Jurkat, Clone E6-1 (cell line): ENCODE data around the gene SCMH1.
"Not testable (repeated sequence)": the region's sequence is repeated elsewhere in the genome, so short reads cannot be mapped to it uniquely, and the experiment has no call there.

Experiments
- DNase-seq: peaks from one replicate; pipeline ENCODE4 v3.0.0-alpha.2; 2011; ENCODE audit warnings: low read depth, low spot score
- H3K4me3 ChIP-seq: 2 replicates; pipeline ENCODE4 v1.5.1; 2011; ENCODE audit warnings: mild to moderate bottlenecking, low read length, control low read depth, moderate library complexity

The SCMH1 gene

DNA sequence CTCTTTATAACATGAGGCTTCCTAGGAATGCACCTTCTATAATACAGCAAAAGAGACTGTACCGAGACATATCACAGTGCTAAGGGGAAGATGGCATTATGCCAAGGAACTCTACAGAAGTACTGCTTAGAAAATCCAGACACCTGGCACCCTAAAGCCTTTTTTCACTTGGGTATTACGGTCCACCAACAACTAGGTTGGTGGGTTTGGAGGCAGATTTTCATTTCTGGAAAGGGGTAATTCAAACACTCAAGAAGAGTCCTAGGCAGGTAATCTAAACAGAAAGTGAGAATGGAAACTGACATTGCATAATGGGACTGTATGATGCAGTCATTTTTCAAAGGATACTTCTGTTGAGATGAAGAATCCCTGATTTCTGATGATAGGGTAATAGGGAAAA, 19.6 kb downstream of the SCMH1 start:
- DNase-seq: no peak
- H3K4me3 ChIP-seq: no peak overlapping the region

DNA sequence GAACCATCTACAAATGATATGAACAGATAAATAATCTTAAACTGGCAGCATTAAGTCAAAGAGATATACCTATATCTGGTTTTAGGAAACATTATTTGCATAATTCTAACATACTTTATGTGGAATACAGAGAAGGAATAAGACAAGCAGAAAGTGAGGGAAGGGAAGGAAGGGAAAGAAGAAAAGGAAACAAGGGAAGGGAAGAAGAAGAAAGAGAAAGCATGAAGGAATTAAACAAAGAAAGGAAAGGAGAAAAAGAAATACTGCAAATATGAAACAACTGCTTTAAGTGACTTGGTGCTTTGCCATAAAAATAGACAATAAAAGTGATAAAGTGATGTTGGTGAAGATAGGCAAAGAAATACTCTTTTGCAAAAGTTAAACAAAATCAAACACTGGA, 20.1 kb downstream of the SCMH1 start:
- DNase-seq: no peak
- no peak overlapping the region for H3K4me3 ChIP-seq

DNA sequence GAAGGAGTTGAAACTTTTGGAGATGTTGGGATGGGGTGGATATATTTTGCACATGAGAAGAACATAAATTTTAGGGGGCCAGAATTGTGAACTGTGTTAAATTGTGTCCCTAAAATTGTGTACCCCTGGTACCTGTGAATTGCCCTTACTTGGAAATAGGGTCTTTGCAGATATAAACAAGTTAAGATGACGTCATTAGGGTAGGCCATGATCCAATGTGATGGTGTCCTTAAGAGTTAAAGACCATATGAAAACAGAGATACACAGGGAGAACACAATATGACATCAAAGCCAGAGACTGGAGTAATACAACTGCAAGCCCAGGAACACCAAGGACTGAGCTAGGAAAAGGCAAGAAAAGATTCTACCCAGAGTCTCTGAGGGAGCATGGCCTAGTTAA, 24.0 kb downstream of the SCMH1 start:
- no peak overlapping the region for H3K4me3 ChIP-seq
- DNase-seq: no peak

DNA sequence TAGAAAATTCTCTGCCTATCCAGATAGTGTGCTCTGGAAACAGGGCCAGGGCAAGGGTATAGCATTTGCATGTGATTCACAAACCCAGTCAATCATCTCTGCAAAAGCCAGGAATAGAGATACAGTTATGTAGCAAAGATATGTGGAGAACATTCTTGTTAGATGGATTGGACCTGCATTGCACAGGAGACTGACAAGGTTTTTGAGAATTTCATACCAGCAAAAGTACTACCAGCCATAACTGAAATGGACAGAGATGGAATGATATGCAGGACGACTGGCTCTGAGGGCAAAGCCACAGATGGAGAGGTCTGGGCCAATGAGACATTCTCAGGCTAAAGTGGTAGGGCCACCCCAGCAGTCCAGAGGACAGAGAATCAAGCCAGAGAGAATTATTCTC, 24.7 kb downstream of the SCMH1 start:
- no peak overlapping the region for H3K4me3 ChIP-seq
- DNase-seq: no peak

DNA sequence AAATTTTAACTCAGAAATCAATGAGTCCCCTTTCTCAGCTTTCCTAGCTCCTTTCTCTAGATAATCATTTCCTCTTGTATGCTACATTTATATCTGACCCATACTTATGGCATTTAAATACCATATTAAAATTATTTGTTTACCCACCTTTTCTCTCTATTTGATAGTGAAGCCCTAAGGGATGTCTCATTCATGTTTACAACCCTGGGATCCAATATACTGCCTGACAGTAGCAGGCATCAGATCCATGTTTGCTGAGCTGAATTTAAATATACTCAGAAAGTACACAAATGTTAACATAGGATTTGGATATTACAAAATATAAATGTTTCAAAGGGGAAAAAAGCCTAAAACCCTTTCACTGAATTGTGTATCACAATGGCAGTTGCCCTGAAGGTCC, 26.5 kb downstream of the SCMH1 start:
- DNase-seq: no peak

DNA sequence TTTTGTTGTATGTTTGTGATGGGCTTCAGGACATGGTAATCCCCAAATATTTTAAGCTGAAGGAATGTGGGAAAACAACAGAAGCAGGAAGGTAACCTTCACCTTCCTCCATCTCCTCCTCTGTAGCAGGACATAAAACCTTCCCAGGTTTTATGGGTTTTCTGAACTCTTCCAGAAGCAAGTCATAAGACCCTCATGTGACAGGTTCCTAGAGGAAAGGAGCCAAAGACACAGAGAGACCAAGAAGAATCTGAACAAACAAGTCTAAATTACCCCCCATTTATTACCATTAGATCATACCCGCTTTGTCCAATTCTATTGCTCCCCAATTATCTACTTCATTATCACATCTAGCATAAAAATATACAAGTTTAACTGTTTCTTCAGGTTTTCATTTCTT, 28.8 kb downstream of the SCMH1 start:
- DNase-seq: no peak
- H3K4me3 ChIP-seq: no peak overlapping the region

More for the DNA sequence above, 26.5 kb downstream of the SCMH1 start:
- no peak overlapping the region for H3K4me3 ChIP-seq

DNA sequence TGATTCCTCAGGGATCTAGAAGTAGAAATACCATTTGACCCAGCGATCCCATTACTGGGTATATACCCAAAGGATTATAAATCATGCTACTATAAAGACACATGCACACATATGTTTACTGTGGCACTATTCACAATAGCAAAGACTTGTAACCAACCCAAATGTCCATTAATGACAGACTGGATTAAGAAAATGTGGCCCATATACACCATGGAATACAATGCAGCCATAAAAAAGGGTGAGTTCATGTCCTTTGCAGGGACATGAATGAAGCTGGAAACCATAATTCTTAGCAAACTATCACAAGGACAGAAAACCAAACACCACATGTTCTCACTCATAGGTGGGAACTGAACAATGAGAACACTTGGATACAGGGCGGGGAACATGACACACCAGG, 30.5 kb downstream of the SCMH1 start:
- not testable (repeated sequence) for H3K4me3 ChIP-seq, DNase-seq

DNA sequence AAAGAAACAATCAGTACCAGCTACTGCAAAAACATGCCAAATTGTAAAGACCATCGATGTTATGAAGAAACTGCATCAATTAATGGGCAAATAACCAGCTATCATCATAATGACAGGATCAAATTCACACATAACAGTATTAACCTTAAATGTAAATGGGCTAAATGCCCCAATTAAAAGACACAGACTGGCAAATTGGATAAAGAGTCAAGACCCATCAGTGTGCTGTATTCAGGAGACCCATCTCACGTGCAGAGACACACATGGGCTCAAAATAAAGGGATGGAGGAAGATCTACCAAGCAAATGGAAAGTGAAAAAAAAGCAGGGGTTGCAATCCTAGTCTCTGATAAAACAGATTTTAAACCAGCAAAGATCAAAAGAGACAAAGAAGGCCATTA, 35.1 kb downstream of the SCMH1 start:
- DNase-seq, H3K4me3 ChIP-seq: not testable (repeated sequence)

DNA sequence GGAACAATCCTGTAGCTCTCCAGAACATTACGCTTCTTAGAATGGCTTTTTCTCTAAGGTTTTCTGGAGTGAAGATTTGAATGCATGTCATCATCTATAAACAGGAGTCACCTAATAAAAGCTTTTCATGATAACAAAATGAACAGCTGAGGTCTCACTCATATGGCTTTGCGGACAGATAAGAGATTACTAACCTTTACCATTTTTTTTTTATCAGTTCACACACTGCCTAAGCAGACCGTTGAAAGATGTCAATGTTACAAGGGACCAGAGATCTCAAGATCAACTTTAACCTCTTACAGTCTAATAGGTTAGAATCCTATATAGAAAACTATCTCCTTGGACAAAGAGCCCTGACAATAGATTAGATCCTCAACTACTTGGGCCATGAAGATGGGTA, 41.4 kb downstream of the SCMH1 start:
- DNase-seq: no peak
- no peak overlapping the region for H3K4me3 ChIP-seq

DNA sequence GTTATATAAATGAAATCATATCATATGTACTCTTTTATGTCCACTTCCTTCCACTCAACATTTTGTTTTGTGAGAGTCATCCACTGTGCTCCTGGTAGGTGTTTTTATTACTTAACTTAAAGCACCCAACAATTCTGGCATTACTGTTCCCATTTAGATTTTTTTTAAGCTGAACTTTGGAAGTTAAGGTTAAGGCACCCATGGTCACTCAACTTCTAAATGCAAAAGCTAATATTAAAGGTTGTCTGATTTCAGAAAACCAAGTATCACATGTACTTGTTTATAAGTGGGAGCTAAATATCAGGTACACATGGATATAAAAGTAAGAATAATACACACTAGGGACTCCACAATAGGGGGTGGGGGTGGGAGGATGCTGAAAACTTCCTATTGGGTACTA, 42.7 kb downstream of the SCMH1 start:
- DNase-seq: no peak
- H3K4me3 ChIP-seq: no peak overlapping the region

DNA sequence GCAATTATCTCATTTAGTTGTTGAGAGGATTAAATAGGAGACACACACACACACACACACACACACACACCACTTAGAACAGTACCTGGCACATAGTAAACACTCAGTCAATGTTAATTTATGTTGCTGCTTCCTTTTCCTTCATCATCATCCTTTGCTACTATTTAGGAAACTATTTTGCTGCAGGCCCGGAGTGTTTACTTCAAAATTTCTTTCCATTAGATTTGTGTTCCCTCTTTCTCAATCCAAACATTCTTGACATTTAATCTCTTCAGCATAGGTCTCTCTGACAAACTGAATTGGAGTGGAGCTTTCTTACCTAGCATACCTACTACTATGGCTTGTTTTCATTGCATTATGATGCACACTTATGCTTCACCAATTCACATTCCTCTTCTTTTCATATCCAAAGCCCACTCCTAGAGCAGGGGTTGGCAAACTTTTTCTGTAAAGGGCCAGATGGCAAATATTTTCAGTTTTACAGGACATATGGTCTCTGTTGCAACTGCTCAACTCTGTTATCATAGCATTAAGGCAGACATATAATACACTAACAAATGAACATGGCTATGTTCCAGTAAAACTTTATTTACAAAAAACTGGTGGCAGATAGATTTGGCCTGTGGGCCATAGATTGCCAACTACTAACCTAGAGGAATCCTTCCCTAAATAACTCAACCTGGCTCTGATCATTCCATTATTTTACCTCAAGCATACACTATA, 49.5 kb downstream of the SCMH1 start:
- DNase-seq: no peak
- no peak overlapping the region for H3K4me3 ChIP-seq

DNA sequence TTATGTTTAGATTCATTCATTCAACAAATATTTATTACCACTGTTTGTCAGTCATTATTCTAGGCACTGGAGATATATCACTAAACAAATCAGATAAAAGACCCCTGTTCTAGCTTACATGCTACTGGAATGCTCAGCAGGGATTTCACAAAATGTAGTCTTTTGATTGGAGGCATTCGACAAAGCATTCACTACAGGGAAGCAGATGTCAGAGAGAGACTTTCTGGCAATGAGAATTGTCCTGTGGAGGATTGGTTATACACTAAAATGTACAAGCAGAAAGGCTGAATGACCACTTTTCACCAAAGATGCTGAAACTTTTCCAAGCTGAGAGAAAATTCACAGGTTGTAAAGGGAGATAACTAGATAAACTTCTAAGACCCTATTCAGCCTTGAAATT, 57.7 kb downstream of the SCMH1 start:
- H3K4me3 ChIP-seq: no peak overlapping the region
- DNase-seq: no peak

DNA sequence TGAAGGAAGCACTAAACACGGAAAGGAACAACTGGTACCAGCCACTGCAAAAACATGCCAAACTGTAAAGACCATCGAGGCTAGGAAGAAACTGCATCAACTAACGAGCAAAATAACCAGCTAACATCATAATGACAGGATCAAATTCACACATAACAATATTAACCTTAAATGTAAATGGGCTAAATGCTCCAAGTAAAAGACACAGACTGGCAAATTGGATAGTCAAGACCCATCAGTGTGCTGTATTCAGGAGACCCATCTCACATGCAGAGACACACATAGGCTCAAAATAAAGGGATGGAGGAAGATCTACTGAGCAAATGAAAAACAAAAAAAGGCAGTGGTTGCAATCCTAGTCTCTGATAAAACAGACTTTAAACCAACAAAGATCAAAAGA, 63.9 kb downstream of the SCMH1 start:
- not testable (repeated sequence) for H3K4me3 ChIP-seq

DNA sequence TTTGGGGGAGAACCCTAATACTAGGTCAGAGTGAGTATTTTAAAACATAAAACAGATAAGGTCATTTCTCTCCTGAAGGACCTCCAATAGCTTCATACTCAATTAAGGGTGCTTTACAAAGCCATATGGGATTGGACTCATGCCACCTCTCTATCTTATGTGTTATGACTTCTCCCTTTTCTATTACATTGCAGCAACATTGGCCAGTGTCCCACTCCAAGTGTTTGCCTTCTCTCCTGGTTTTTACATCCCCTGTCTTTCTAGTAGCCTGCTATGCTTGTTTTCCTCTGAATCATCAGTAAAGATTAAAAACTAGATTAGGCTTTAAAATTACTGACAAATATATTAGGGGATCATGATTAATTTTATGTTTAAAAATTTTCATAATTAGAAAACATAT, 66.6 kb downstream of the SCMH1 start:
- no peak overlapping the region for H3K4me3 ChIP-seq
- DNase-seq: no peak

More for the DNA sequence above, 63.9 kb downstream of the SCMH1 start:
- DNase-seq: not testable (repeated sequence)

DNA sequence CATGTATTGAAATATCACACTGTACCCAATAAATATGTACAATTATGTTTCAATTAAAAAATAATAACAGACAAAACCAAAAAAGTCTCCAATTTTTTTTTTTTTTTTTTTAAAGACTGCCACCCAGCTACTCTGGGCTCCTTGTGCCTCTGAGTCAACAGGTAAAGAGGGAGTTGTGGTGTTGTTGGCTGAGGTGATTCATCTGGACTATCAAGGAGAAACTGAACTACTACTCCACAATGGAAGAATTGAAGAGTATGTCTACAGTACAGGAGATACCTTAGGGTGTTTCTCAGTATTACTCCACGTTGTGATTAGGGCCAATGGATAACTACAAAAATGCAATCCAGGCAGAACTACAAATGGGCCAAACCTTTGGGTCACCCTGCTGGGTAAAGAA, 67.9 kb downstream of the SCMH1 start:
- no peak overlapping the region for H3K4me3 ChIP-seq
- DNase-seq: no peak

DNA sequence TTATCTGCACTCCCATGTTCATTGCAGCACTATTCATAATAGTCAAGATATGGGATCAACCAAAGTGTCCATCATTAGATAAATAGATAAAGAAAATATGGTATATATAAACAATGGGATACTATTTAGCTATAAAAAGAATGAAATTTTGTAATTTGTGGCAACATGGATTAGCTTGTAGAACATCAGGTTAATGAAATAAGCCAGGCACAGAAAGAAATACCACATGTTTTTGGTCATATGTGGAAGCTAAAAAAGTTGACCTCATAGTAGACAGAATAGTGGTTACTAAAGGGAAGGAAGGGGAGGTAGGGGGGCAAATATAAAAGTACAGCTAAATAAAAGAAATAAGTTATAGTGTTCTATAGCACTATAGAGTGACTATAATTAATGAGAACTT, 68.5 kb downstream of the SCMH1 start:
- no peak for DNase-seq
- H3K4me3 ChIP-seq: no peak overlapping the region

DNA sequence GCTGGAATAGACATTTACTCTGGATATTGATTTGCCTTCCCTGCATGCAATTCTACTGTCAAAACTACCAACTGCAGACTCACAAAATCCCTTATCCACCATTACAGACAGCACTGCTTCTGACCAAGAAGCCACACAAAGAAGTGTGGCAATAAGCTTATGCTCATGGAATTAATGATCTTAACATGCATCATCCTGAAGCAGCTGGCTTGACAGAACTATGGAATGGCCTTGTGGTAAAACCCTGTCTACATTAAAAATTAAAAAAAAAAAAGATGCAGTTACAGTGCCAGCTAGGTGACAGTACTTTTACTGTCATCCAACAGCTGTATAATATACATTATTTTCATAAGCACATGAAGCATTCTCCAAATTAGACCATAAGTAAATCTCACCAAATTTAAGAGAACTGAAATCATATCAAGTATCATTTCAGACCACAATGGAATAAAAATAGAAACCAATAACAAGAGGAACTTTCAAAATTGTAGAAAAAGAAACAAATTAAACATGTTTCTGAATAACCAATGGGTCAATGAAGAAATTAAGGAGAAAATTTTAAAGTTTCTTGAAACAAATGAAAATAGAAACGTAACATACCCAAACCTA, 70.7 kb downstream of the SCMH1 start:
- no peak for DNase-seq
- H3K4me3 ChIP-seq: no peak overlapping the region

DNA sequence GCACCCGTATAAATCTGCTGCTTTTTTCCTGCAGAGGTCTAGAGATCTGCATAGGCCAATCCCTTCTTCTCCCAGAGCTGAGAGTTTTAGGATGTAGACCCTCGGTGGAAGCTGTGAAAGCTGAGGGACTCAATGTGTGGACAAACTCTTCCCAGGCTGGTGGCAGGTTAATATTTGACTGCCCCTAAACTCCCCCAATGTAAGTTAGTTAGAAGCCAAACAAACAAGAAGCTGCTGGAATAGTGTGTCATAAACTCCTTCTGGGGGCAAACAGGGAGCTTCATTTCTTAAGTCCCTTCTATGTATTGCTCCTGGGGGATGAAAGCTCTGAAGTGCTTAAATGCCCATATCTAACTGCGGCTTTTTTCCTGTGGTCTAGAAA, 72.3 kb downstream of the SCMH1 start:
- no peak overlapping the region for H3K4me3 ChIP-seq
- no peak for DNase-seq

DNA sequence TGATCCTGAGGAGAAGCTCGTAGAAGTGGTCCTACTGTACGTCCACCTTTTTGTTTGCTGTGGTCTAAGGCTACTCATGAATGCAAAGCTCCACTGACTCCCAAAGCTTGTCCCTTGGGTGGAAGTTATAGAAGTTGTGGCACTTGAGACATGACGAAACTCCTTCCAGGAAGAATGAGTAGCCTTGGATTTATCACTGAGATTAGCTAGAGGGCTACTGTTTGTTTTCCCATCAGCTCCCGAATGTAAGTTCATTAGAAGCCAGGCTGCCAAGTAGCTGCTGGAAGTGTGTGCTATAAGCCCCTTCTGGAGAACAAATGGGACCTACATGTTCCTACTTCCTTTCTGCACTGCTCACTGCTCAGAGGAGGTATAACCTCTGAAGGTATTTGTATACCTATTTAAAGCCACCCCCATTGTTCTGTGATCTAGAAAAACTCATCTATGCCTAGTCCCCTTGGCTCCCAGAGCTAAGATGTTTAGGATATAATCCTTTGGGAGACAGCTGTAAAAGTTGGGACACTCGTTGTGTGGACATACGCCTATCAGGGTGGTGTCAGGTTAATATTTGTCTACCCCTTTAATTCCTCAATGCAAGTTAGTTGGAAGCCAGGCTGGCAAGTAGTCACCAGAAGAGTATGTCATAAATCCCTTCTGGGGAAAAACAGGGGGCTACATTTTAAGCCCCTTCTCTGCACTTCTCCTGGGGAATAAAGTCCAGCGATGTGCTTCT, 72.9 kb downstream of the SCMH1 start:
- no peak overlapping the region for H3K4me3 ChIP-seq
- no peak for DNase-seq

DNA sequence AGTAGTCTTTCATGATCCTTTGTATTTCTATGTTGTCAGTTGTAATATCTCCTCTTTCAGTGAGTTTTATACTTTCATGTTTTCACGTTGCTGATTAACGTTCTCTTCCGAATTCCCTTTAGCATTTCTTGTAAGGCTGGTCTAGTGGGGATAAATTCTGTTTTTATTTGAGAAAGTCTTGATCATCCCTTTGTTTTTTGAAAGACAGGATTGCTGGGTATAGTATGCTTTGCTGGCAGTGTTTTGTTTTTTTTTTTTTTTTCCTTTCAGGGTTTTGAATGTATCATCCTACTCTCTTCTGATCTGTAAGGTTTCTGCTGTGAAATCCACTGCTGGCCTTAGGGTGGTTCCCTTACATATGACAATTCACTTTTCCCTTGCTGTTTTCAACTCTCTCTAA, 74.4 kb downstream of the SCMH1 start:
- DNase-seq: no peak

DNA sequence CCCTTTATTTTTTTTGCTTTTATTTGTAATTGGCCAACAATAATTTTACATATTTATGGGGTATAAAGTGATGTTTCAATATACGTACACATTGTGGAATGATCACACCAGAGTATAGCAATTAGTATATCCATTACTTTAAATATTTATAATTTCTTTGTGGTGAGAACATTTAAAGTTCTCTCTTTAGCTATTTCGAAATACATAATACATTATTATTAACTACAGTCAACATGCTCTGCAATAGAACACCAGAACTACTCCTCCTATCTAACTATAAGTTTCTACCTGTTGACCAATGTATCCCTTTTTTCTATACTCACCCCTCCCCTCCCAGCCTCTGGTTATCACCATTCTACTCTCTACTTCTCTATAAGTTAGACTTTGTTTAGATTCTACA, 77.4 kb downstream of the SCMH1 start:
- H3K4me3 ChIP-seq: no peak overlapping the region
- DNase-seq: no peak

More for the DNA sequence above, 74.4 kb downstream of the SCMH1 start:
- no peak overlapping the region for H3K4me3 ChIP-seq
